ENCODE results near the gene ZNF473. TPM values are rescaled to one million over a fixed set of nuclear protein-coding genes. Genes with fewer than 3 reads are reported as not detected.

The ZNF473 gene
- 1.6 and 3.6 TPM in 2 replicates for polyA plus RNA-seq

DNA sequence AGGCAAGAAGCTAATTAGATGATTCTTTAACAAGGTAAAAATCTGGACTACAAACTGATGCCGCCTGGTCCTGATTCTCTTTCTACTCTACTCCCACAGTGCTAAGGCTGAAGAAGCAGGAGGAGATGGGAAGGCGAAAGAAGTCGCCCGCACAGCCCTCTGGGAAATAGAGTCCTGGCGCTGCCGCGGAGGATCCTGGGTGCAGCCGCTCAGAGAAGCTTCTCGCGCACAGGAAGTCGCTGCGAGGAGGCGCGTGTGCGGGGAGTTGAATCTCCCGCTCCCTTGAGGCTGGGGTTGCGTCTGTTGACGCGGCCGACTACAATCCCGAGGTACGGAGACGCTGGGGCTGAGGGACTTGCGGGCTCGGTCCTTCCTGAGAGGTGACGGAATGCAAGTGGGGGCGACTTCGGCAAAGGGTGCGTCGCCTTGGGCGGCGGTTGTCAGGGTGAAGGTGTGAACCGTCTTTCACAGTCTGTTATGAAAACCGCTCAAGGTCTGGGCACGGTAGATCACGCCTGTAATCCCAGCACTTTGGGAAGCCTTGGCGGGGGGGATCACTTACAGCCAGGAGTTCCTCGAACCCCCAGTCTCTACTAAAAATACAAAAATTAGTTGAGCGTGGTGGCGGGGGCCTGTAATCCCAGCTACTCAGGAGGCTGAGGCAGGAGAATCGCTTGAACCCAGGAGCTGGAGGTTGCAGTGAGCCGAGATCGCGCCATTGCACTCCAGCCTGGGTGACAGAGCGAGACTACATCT lies at the start of gene ZNF473:
Gene ZNF473, plus strand, starts transcription at position 212 of the 756 bp plus-strand sequence. CDS start 5,078 bp downstream, outside the sequence.

DNA sequence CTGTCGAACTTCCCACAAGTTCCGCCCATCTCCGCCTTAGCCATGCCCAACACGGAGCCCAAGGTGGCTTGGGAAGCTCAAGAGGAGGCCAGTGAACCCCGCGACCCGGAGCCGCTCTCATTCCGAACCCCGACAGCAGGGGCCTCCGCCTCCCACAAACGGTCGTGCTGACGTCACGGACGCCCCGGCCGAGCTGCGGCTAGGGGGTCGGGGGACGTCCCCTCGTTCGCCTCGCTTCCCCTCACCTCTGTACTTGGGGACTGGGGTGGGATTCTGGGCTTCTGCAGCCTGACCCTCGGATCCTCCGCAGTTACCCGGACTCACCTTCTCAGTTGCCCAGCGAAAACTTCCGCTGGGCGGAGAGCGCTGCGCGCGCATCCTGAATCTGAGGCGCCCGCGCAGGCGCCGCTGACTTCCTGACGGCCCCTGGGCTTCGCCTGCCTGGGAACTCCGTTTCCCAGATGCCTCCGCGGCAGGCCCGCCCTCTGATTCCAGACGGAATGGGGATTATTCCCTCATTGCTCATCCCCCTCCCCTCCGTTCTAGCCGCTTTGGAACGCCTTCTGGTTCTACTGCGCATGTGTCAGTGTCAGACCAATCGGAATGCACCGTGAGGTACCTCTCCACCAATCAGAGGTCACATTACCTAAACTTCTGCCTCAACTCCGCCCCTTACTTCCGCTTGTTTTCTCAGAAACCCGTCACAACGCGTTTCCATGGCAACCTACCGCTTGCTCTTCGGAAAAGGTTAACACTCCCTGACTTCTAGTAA lies 597 bp upstream of the ZNF473 start, which contains the start of gene VRK3:
Gene VRK3, minus strand, starts transcription at position 351 of the 772 bp plus-strand sequence. CDS start 9,210 bp downstream, outside the sequence.

Other genes with a start within 250 kb of the ZNF473 start
- 4.5 and 6.8 TPM in 2 replicates for gene FUZ, start 212.7 kb upstream of the ZNF473 start, polyA plus RNA-seq
- gene MED25, start 207.7 kb upstream of the ZNF473 start, polyA plus RNA-seq = 9.5 and 19.7 TPM in 2 replicates
- gene PTOV1, start 174.8 kb upstream of the ZNF473 start, polyA plus RNA-seq = 47.9 and 48.8 TPM in 2 replicates
- gene PNKP, start 158.4 kb upstream of the ZNF473 start, polyA plus RNA-seq = 5.1 and 13.1 TPM in 2 replicates
- 1.1 and 1.7 TPM in 2 replicates for gene AKT1S1, start 148.7 kb upstream of the ZNF473 start, polyA plus RNA-seq
- 1.2 and 1.4 TPM in 2 replicates for gene TBC1D17, start 148.3 kb upstream of the ZNF473 start, polyA plus RNA-seq
- gene IL4I1, start 129.1 kb upstream of the ZNF473 start, polyA plus RNA-seq = not detected in 2 replicates
- gene ATF5, start 96.8 kb upstream of the ZNF473 start, polyA plus RNA-seq = 0.49 and 0.73 TPM in 2 replicates
- gene NUP62, start 96.5 kb upstream of the ZNF473 start, polyA plus RNA-seq = 4.9 and 5.0 TPM in 2 replicates
- not detected in 2 replicates for gene SIGLEC11, start 64.8 kb upstream of the ZNF473 start, polyA plus RNA-seq
- 45.5 and 54.7 TPM in 2 replicates for gene VRK3, start 633 bp upstream of the ZNF473 start, polyA plus RNA-seq
- gene IZUMO2, start 137.3 kb downstream of the ZNF473 start, polyA plus RNA-seq = 1.0 TPM in 1 of 2 replicates, not detected in the other
- gene MYH14, start 177.6 kb downstream of the ZNF473 start, polyA plus RNA-seq = 2.1 and 6.2 TPM in 2 replicates